Transverse colon (tissue), 4 donors: ENCODE results near the gene ANKS1A. TPM values are rescaled to one million over a fixed set of nuclear protein-coding genes. Genes with fewer than 3 reads are reported as not detected.

Experiments
- DNase-seq: peaks from one replicate; pipeline ENCODE4 v3.0.0-alpha.2; 2019
- H3K27ac ChIP-seq, 4 donors: fragments of 200-600 bp; sonication (generic); 2 replicates each; pipeline ENCODE4 v1.5.1; 2016 to 2018; ENCODE audit warnings: inconsistent platforms in 4 of 4
- H3K27me3 ChIP-seq: fragments of 200-600 bp; sonication (generic); 2 replicates; pipeline ENCODE4 v1.5.1; 2017; ENCODE audit warnings: inconsistent platforms
- H3K36me3 ChIP-seq, 4 donors: fragments of 200-600 bp; sonication (generic); 2 replicates each; pipeline ENCODE4 v1.5.1; 2017 to 2019; ENCODE audit warnings: inconsistent platforms in 4 of 4
- H3K4me1 ChIP-seq, 4 donors: fragments of 200-600 bp; sonication (generic); 2 replicates each; pipeline ENCODE4 v1.5.1; 2017 to 2020; ENCODE audit warnings: inconsistent platforms in 4 of 4
- H3K4me3 ChIP-seq, 4 donors: fragments of 200-600 bp; sonication (generic); 1 replicate in 1 of 4; 2 replicates in 3 of 4; pipeline versions ENCODE4 v1.5.1 to v1.6.1; 2017 to 2019; ENCODE audit warnings: inconsistent platforms in 4 of 4
- H3K9me3 ChIP-seq, 2 donors: fragments of 200-600 bp; sonication (generic); 2 replicates each; pipeline ENCODE4 v1.5.1; 2017 to 2019; ENCODE audit warnings: inconsistent platforms in 2 of 2
- CTCF ChIP-seq, 5 experiments: fragments of 200-600 bp in 3 of 5; fragments of 450-650 bp in 2 of 5; sonication (generic) in 3 of 5; IDR thresholded peaks; 1 replicate in 2 of 5; 2 replicates in 3 of 5; pipeline ENCODE4 v1.5.1; 2016 to 2017; ENCODE audit warnings: antibody characterized with exemption in 5 of 5, inconsistent platforms in 3 of 5, mild to moderate bottlenecking in 2 of 5, moderate library complexity in 1 of 5
- EP300 ChIP-seq: sonication (generic); formaldehyde crosslinking; IDR thresholded peaks from one replicate; pipeline ENCODE4 v1.6.1; 2017; ENCODE audit warnings: antibody characterized with exemption, low read depth
- POLR2A ChIP-seq: fragments of 450-650 bp; IDR thresholded peaks from one replicate; pipeline ENCODE4 v1.6.1; 2016; ENCODE audit warnings: antibody characterized with exemption, mild to moderate bottlenecking, moderate library complexity
- POLR2AphosphoS5 ChIP-seq, 3 donors: sonication (generic); formaldehyde crosslinking; IDR thresholded peaks; one replicate each; pipeline ENCODE4 v1.6.1; 2016; ENCODE audit warnings: antibody characterized with exemption in 3 of 3
- WGBS, 2 donors: methylation state at CpG; one replicate each; pipeline ENCODE4 v1.1.5; 2018; ENCODE audit warnings: low coverage in 1 of 2; 5-methylcytosine and 5-hydroxymethylcytosine counted together
- in situ Hi-C, 4 donors: fragments of 200-750 bp; cut with MboI; loops; one replicate each; pipeline versions ENCODE4 v1.15.0 to v1.15.1; 2017; ENCODE audit warnings: low sequenced_read_pairs in 3 of 4, low pct_ligation_motif_present in 1 of 4, low pct_unique_long_range_greater_than_20kb in 1 of 4
- intact Hi-C: fragments of 100-400 bp; cut with DNase I; formaldehyde crosslinking; loops from one replicate; pipeline ENCODE4 v1.15.1; 2023; ENCODE audit warnings: low total_unique reads
- total RNA-seq, 4 donors: library from RNA; depleted of rRNA; stranded (reverse); fragments of >200 nt; gene quantifications; one replicate each; pipeline ENCODE4 v1.1.0, GENCODE V29; 2016

Gene ANKS1A
- total RNA-seq, 4 donors from 2014 or later, result 37.5 to 44.0 (median 38.9) TPM

- in situ Hi-C loops, result no loop called here
- TF ChIP-seq POLR2AphosphoS5 (IDR thresholded peaks at IDR 0.05) (no peak), EP300 (no peak)
- H3K4me3 ChIP-seq, result no peak overlapping the region
- 96 to 97% methylated on average over 10 to 14 of the region's 23 CpGs for WGBS, 2 donors
- peaks cover 0 to 44% (median 10%) of the 10 kb centered on the region in 4 donors for H3K36me3 ChIP-seq
- no peak overlapping the region for H3K27ac ChIP-seq
- intact Hi-C loops, result no loop called here
- peaks cover 0 to 3% (median 0%) of the 10 kb centered on the region in 4 donors for H3K4me1 ChIP-seq
- no peaks in the 10 kb centered on the region for H3K27me3 ChIP-seq
- H3K9me3 ChIP-seq, result no peaks in the 10 kb centered on the region
- DNase-seq, result no peak
Observed at GRCh38 chr6:35079311-35080000, 190.4 kb downstream of the ANKS1A start.

- Histone ChIP-seq H3K4me3 (no peak overlapping the region), H3K9me3 (no peaks in the 10 kb centered on the region), H3K36me3 (peaks cover 0 to 48% (median 13%) of the 10 kb centered on the region in 4 donors), H3K27ac (no peak overlapping the region), H3K27me3 (no peaks in the 10 kb centered on the region), H3K4me1 (peaks cover 0 to 3% (median 0%) of the 10 kb centered on the region in 4 donors)
- peak; percentile 3 for DNase-seq
- TF ChIP-seq POLR2AphosphoS5 (IDR thresholded peaks at IDR 0.05), result no peak
- no peak for TF ChIP-seq POLR2A
- no peak for TF ChIP-seq EP300
- no peak for TF ChIP-seq CTCF (IDR thresholded peaks at IDR 0.05)
- WGBS, 2 donors, result 93% methylated on average over 13 of the region's 13 CpGs; no CpG with 5 or more reads in 1 of the 2 donors
- in situ Hi-C loops, result no loop called here
- intact Hi-C loops, result loop anchor here (10.0 kb wide), 1 partner anchor 65 kb away; no protein-coding TSS in a partner anchor
Observed at GRCh38 chr6:35080016-35080680, 191.1 kb downstream of the ANKS1A start.

GRCh38 chr6:35080821-35081425 is 191.9 kb downstream of the ANKS1A start:
- intact Hi-C loops, result loop anchor here (10.0 kb wide), 1 partner anchor 66 kb away; no protein-coding TSS in a partner anchor
- Histone ChIP-seq H3K4me1 (peaks cover 0 to 3% (median 0%) of the 10 kb centered on the region in 4 donors), H3K4me3 (no peak overlapping the region), H3K27ac (peak overlapping the region in 1 of 4 donors; percentile 0), H3K27me3 (no peaks in the 10 kb centered on the region), H3K9me3 (no peaks in the 10 kb centered on the region), H3K36me3 (peaks cover 0 to 50% (median 16%) of the 10 kb centered on the region in 4 donors)
- DNase-seq, result peak; percentile 7
- no peak for TF ChIP-seq CTCF (IDR thresholded peaks at IDR 0.05)
- no peak for TF ChIP-seq POLR2AphosphoS5 (IDR thresholded peaks at IDR 0.05)
- no peak for TF ChIP-seq EP300
- no peak for TF ChIP-seq POLR2A
- in situ Hi-C loops, result no loop called here
- WGBS, 2 donors, result 93% methylated on average over 21 of the region's 21 CpGs; no CpG with 5 or more reads in 1 of the 2 donors

GRCh38 chr6:35081426-35081851 is 192.4 kb downstream of the ANKS1A start:
- Histone ChIP-seq H3K4me1 (peaks cover 0 to 3% (median 0%) of the 10 kb centered on the region in 4 donors), H3K36me3 (peaks cover 0 to 55% (median 18%) of the 10 kb centered on the region in 4 donors), H3K9me3 (no peaks in the 10 kb centered on the region), H3K4me3 (no peak overlapping the region), H3K27me3 (no peaks in the 10 kb centered on the region), H3K27ac (peak overlapping the region in 1 of 4 donors; percentile 0)
- WGBS, 2 donors, result 30 to 64% methylated on average over 2 to 13 of the region's 13 CpGs
- intact Hi-C loops (loop anchor here (10.0 kb wide), 1 partner anchor 67 kb away; no protein-coding TSS in a partner anchor), in situ Hi-C loops (no loop called here)
- TF ChIP-seq POLR2A (no peak), EP300 (no peak), POLR2AphosphoS5 (IDR thresholded peaks at IDR 0.05) (no peak)
- DNase-seq, result peak; percentile 10
